HG03280 (cell line): ENCODE measurements around the gene DAZ3.
"Not testable (repeated sequence)": the region's sequence is repeated elsewhere in the genome, so short reads cannot be mapped to it uniquely, and the experiment has no call there.

Experiments
- ATAC-seq: cut with Tn5 transposase; IDR thresholded peaks from one replicate; pipeline ENCODE4 v1.9.1; 2021; ENCODE audit warnings: mild to moderate bottlenecking, moderate library complexity; ENCODE audit not compliant: unreplicated experiment

The DAZ3 gene

GRCh38 chrY:24813293-24813692, at the start of gene DAZ3:
Gene DAZ3 (minus strand): TSS chrY:24813393. CDS start chrY:24813185, 208 bp downstream.
- ATAC-seq, result not testable (repeated sequence)

GRCh38 chrY:24833619-24834018, 20.4 kb upstream of the DAZ3 start, which contains the start of gene DAZ4:
Gene DAZ4 (plus strand): TSS chrY:24833919. CDS start chrY:24834127, 208 bp downstream.
- not testable (repeated sequence) for ATAC-seq

GRCh38 chrY:24825069-24825468, 11.9 kb upstream of the DAZ3 start:
- ATAC-seq, result not testable (repeated sequence)

GRCh38 chrY:24824184-24824879, 11.1 kb upstream of the DAZ3 start:
- not testable (repeated sequence) for ATAC-seq

- not testable (repeated sequence) for ATAC-seq
These were observed 8.6 kb upstream of the DAZ3 start for GRCh38 chrY:24821836-24822235.
